ENCODE results near the gene ZNF462. TPM values are rescaled to one million over a fixed set of nuclear protein-coding genes. Genes with fewer than 3 reads are reported as not detected.

Gene ZNF462
- total RNA-seq, 6 donors from 2014 or later: 17.9 to 85.9 (median 21.2) TPM

GRCh38 chr9:106920701-106921283 lies 57.8 kb downstream of the ZNF462 start:
- peaks cover 19 to 38% (median 28%) of the 10 kb centered on the region in 4 donors for H3K4me1 ChIP-seq
- no peak overlapping the region for H3K4me3 ChIP-seq
- TF ChIP-seq CTCF (IDR thresholded peaks at IDR 0.05): no peak
- TF ChIP-seq POLR2AphosphoS5 (IDR thresholded peaks at IDR 0.05): no peak
- TF ChIP-seq POLR2A (IDR thresholded peaks at IDR 0.05): no peak
- TF ChIP-seq EP300 (IDR thresholded peaks at IDR 0.05): no peak
- H3K27me3 ChIP-seq: no peaks in the 10 kb centered on the region
- peak overlapping the region; percentile 45 to 77 (median 74) for H3K27ac ChIP-seq
- DNase-seq (no peak), ATAC-seq (ENCODE audit: low FRiP score in 2 of 2) (peak in 1 of 2 donors; percentile 43)
- H3K9me3 ChIP-seq: no peaks in the 10 kb centered on the region
- peaks cover 0 to 23% (median 11%) of the 10 kb centered on the region in 4 donors for H3K36me3 ChIP-seq
- 50 to 68% methylated on average over 4 of the region's 4 CpGs for WGBS, 2 donors

- H3K4me1 ChIP-seq: peaks cover 19 to 34% (median 27%) of the 10 kb centered on the region in 4 donors
- no peaks in the 10 kb centered on the region for H3K27me3 ChIP-seq
- peaks cover 0 to 29% (median 11%) of the 10 kb centered on the region in 4 donors for H3K36me3 ChIP-seq
- no peak for TF ChIP-seq CTCF (IDR thresholded peaks at IDR 0.05)
- peak in 1 of 2 donors; percentile 17 for TF ChIP-seq POLR2AphosphoS5 (IDR thresholded peaks at IDR 0.05)
- ATAC-seq (ENCODE audit: low FRiP score in 2 of 2) (peak; percentile 74 to 87), DNase-seq (peak in 1 of 2 donors; percentile 41)
- no peaks in the 10 kb centered on the region for H3K9me3 ChIP-seq
- H3K4me3 ChIP-seq: no peak overlapping the region
- peak overlapping the region; percentile 45 to 77 (median 74) for H3K27ac ChIP-seq
- 36 to 50% methylated on average over 3 of the region's 3 CpGs for WGBS, 2 donors
These were observed 58.5 kb downstream of the ZNF462 start for GRCh38 chr9:106921341-106921899.

GRCh38 chr9:106922026-106922425 lies 59.1 kb downstream of the ZNF462 start:
- 79 to 82% methylated on average over 1 of the region's 1 CpG for WGBS, 2 donors
- H3K27me3 ChIP-seq: no peaks in the 10 kb centered on the region
- peak overlapping the region; percentile 45 to 77 (median 74) for H3K27ac ChIP-seq
- no peaks in the 10 kb centered on the region for H3K9me3 ChIP-seq
- DNase-seq (no peak), ATAC-seq (ENCODE audit: low FRiP score in 2 of 2) (no peak)
- H3K4me1 ChIP-seq: peaks cover 15 to 28% (median 22%) of the 10 kb centered on the region in 4 donors
- H3K36me3 ChIP-seq: peaks cover 0 to 34% (median 11%) of the 10 kb centered on the region in 4 donors
- no peak overlapping the region for H3K4me3 ChIP-seq
- TF ChIP-seq POLR2AphosphoS5 (IDR thresholded peaks at IDR 0.05): no peak
- no peak for TF ChIP-seq EP300 (IDR thresholded peaks at IDR 0.05)
- no peak for TF ChIP-seq CTCF (IDR thresholded peaks at IDR 0.05)
- TF ChIP-seq POLR2A (IDR thresholded peaks at IDR 0.05): no peak

- TF ChIP-seq EP300 (IDR thresholded peaks at IDR 0.05): no peak
- TF ChIP-seq CTCF (IDR thresholded peaks at IDR 0.05): no peak
- no peak for TF ChIP-seq POLR2AphosphoS5 (IDR thresholded peaks at IDR 0.05)
- TF ChIP-seq POLR2A (IDR thresholded peaks at IDR 0.05): no peak
- H3K36me3 ChIP-seq: peaks cover 0 to 54% (median 15%) of the 10 kb centered on the region in 4 donors
- H3K9me3 ChIP-seq: no peaks in the 10 kb centered on the region
- no peak overlapping the region for H3K27ac ChIP-seq
- no peaks in the 10 kb centered on the region for H3K27me3 ChIP-seq
- no peak for ATAC-seq (ENCODE audit: low FRiP score in 2 of 2)
- peaks cover 9 to 31% (median 22%) of the 10 kb centered on the region in 4 donors for H3K4me1 ChIP-seq
- DNase-seq: peak in 1 of 2 donors; percentile 71
- WGBS, 2 donors: 97 to 100% methylated on average over 7 of the region's 7 CpGs
- no peak overlapping the region for H3K4me3 ChIP-seq
These were observed 62.4 kb downstream of the ZNF462 start for GRCh38 chr9:106925392-106925791.
